DMS79 treated with DMSO at 0.1 percent for 48 hours (cell line): ENCODE data around the gene PTPRF.

ENCODE experiments used
- DNase-seq: peaks from one replicate; lab custom pipeline; 2025; lab: John Stamatoyannopoulos, UW

Gene PTPRF

DNA sequence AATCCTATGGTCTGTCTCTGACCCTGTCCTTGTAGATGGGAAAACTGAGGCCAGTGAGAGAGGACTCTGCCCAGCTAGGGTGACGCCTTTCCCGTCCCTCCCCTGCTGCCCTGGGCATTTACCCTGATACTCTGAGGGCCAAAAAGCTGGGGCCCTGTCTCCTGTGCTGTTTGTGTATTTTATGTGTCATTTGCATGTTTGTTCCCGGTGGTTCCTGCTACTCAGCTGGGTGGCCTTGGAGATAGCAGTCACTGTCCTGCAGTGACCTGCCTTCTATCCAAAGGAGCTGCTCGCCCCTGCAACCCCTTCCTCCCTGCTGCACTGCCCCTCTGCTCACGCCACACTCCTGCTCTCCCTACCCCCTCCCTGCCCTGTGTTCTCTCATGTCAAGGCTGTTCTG is 78.1 kb downstream of the PTPRF start:
- DNase-seq, result no peak

GRCh38 chr1:43610339-43610738 is 79.7 kb downstream of the PTPRF start:
- DNase-seq, result no peak

DNA sequence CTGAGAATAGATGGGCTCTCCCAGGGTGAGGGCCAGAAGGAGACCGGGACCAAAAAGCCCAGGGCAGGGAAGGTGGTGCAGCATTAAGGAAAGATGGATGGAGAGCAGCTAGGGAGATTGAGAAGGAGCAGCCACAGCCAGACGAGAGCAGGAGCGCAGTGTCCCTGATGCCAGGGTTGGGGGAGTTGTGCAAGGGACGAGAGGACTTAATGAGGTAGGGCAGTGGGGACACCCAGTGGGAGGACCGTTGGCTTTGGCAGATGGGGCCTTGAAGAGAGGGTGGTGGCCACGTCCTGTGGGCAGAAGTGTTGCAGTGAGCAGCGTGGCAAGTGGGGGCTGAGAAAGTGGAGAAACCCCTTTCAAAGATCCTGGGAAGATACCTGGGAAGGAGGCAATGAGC is 81.3 kb downstream of the PTPRF start:
- DNase-seq, result no peak

DNA sequence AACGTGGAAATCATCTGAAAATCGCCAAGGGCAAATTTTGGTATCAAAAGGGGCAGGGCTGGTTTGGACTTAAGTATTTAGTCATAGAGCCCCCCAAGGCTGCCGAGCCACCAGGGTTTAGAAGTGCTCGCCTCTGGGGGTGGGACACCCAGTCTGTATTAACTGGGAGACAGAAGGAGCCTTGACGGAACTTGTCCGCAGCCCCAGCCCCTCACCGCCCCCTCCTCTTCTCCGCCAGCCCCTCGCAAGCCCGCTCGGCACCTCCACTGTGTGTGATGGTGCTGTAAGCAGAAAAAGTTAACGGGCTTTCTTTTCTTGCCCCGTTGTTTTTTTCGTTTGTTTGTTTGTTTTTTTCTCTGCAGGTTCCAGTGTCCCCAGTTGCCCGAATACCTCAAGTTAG is 81.7 kb downstream of the PTPRF start:
- DNase-seq, result no peak

DNA sequence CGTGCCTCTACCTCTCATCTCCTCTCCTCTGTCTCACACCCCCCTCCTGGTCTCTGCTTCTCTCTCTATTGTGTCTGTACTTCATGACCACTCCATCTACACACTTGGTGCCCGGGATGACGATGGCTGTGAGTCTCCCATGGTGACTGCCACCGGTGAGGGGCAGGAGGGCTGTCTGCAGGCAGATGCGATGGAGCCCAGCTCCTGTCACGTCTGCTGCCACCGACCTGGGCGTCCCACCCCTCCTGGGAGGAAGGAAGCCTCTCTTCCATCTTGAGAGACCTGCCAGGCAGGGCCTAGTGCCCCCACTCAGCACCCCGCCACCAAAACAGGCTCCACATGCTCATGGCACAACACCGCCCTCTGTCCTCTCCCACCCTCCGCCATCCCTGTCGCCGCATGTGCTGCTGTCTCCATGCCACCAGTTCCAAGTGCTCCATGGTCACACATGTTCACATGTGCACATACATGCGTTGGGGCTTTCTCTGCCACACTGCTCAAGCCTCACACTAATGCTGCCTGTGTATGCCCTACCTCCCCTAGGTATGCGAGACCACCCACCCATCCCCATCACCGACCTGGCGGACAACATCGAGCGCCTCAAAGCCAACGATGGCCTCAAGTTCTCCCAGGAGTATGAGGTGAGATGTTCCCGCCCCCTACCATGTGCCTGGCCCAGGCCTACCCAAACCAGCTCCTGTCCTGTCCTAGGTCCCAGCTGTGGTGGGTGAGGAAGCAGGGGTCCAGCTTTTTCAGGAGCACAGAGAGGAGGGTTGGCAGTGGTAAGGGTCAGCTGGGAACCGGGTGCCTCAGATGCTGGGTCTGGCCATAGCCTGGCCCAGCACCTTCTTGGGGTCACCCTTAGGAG is 82.6 kb downstream of the PTPRF start:
- no peak for DNase-seq

GRCh38 chr1:43614211-43614610 is 83.5 kb downstream of the PTPRF start:
- DNase-seq, result no peak

DNA sequence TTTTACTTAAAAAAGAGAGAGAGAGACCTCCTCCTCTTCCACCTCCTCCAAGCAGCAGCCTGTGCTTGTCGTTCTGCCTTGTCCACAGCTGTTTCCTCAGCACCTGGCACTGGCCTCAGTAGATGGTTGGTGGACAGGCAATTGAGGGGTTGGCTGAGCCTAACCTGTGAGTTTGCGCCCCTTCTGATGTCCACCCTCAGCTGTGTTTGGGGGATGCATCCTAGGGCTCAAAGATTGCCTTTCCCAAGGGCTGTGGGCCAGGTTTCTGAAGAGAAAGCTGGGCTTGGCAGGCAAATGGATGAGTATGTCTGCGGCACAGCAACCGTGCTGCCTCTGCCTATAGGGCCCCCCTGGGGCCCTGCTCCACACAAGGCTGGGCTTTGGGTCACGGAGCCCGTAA is 84.2 kb downstream of the PTPRF start:
- no peak for DNase-seq

GRCh38 chr1:43616383-43616782 is 85.7 kb downstream of the PTPRF start:
- DNase-seq, result no peak

DNA sequence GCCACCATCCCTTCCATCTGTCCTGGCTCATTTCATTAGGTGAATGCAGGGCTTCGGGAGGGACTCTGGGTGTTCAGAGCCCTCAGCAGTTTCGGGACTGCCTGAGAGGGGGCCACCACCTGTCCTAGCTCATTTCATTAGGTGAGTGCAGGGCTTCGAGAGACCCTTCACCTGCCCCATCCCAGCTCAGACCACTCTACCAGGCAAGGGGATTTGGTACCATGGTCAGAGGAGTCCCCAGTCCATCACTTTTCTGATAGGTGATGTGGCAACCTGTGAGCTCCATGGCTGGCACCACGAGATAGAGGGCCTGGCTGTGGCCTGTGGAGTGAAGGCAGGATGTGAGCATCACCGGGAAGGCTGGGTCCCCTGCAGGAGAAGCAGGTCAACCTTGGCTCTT is 86.3 kb downstream of the PTPRF start:
- no peak for DNase-seq

DNA sequence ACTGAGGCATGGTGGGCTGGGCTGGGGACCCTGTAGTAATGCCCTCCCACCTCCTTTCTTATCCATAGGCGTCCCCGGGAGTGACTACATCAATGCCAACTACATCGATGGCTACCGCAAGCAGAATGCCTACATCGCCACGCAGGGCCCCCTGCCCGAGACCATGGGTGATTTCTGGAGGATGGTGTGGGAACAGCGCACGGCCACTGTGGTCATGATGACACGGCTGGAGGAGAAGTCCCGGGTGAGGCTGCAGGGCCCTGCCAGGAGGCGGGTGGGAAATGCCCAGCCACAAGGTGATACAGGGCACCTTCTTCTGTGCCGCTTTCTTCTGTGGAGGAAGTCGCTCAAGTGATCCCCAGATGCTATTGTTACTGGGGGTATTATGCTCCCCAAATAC is 87.0 kb downstream of the PTPRF start:
- no peak for DNase-seq

GRCh38 chr1:43618521-43619313 is 88.0 kb downstream of the PTPRF start:
- no peak for DNase-seq

DNA sequence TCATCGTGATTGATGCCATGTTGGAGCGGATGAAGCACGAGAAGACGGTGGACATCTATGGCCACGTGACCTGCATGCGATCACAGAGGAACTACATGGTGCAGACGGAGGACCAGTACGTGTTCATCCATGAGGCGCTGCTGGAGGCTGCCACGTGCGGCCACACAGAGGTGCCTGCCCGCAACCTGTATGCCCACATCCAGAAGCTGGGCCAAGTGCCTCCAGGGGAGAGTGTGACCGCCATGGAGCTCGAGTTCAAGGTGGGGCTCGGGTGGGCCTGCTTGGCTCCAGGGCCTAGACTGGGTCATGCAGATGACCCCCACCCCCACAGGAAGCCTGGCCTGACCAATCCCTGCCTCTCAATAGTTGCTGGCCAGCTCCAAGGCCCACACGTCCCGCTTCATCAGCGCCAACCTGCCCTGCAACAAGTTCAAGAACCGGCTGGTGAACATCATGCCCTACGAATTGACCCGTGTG is 88.7 kb downstream of the PTPRF start:
- DNase-seq, result no peak

DNA sequence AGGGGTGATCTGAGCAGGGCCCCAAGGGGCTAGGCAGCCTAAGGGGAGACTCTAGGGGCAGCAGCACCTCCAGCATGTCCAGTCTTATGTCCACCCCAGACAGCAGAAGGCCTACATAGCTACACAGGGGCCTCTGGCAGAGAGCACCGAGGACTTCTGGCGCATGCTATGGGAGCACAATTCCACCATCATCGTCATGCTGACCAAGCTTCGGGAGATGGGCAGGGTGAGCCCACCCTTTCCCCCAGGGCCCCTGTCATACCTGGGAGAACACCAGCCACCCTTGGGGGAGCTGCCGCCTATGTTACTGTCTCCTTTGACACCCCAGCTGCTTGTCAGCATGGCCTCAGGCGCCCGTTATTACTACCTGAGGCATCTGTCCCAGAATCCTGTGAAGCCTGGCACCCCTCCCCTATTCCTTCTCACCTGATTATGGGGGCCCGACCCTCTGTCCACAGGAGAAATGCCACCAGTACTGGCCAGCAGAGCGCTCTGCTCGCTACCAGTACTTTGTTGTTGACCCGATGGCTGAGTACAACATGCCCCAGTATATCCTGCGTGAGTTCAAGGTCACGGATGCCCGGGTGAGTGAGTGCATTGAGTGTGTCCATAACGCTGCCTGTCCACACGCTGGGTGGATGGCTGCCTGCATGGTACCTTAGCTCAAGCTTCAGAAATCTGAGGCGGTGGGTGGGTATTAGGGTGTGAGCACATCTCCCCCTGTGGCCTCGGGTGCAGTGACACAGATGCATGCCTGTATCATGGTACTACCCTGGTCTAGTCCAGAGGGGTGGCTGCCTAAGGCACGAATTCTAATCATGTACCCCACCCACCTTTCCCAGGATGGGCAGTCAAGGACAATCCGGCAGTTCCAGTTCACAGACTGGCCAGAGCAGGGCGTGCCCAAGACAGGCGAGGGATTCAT is 89.6 kb downstream of the PTPRF start:
- no peak for DNase-seq

- DNase-seq, result no peak
These were observed 90.3 kb downstream of the PTPRF start for GRCh38 chr1:43620956-43621355.

DNA sequence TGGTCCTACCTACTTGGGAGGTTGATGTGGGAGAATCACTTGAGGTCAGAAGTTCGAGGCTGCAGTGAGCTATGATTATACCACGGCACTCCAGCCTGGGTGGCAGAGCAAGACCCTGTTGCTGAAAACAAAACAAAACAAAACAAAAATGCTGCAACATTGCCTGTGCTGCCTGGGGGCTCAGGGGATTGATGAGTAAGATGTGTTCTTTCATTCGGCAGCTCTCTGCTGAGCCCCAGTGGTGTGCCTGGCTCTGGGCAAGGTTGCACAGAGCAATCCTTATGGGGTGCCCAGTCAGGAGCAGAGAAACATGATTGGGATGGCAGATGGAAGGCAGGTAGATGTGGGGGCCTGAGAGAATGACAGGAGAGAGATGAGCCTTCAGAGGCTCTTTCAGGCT is 90.7 kb downstream of the PTPRF start:
- no peak for DNase-seq

- no peak for DNase-seq
These were observed 91.2 kb downstream of the PTPRF start for GRCh38 chr1:43621861-43622260.

GRCh38 chr1:43622471-43622870 is 91.8 kb downstream of the PTPRF start:
- no peak for DNase-seq

- DNase-seq, result no peak
These were observed 92.5 kb downstream of the PTPRF start for GRCh38 chr1:43622901-43623780.

- DNase-seq, result no peak
These were observed 94.5 kb downstream of the PTPRF start for GRCh38 chr1:43625063-43625780.

DNA sequence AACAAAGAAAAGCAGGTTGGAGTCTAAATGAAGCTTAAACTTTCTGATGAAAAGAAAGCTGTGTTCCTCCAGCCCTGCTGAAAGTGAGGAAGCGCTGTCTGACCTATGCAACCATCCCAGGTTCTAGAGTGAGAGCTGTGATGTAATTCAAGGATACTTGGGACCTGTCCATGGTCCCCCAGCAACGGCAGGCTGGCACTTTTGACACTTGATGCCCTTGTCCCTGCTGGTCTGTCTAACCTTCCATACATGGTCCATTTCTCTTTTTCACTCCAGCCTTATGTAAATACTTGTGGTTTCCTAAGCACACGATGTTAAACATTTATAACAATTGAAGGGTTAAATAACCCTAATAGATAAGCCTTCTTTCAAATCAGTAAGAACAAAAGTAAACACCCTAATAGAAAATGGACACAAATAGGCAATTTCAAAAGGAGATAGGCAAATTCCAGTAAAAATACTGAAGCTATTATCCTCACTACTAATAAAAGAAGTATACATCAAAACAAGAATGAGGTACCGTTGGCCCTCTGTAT is 101.5 kb downstream of the PTPRF start:
- peak; percentile 74 for DNase-seq
